Measurements from ENCODE around the gene POP7.

DNA sequence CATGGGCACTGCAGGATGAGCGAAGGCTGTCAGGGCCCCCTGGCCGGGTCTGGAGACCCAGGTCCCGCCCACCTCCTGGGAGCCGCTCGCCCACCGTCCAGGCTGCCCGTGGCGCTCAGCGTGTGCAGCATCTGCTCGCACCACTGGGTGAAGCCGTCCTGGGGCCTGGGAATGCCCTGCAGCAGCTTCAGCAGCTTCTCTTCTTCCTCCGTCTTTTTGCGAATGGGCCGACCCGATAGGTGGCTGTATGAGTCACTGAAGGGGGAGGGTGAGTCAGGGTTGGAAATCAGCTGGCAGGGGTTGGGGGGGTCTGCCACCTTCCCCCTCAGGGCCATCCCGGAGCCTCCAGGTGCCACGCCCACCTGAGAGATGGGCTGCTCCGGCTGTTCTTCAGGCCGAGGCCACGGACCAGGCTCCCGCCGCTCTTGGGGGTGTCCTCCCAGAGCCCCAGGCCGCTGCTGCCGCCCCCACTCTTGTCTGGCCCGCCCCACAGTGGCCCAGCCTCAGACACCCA lies 23.6 kb upstream of the POP7 start:
- TF ChIP-seq, protein P1, sequence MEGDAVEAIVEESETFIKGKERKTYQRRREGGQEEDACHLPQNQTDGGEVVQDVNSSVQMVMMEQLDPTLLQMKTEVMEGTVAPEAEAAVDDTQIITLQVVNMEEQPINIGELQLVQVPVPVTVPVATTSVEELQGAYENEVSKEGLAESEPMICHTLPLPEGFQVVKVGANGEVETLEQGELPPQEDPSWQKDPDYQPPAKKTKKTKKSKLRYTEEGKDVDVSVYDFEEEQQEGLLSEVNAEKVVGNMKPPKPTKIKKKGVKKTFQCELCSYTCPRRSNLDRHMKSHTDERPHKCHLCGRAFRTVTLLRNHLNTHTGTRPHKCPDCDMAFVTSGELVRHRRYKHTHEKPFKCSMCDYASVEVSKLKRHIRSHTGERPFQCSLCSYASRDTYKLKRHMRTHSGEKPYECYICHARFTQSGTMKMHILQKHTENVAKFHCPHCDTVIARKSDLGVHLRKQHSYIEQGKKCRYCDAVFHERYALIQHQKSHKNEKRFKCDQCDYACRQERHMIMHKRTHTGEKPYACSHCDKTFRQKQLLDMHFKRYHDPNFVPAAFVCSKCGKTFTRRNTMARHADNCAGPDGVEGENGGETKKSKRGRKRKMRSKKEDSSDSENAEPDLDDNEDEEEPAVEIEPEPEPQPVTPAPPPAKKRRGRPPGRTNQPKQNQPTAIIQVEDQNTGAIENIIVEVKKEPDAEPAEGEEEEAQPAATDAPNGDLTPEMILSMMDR (IDR thresholded peaks at IDR 0.05; ENCODE audit: insufficient read depth, low read length, poor library complexity, severe bottlenecking), result no peak
- TF ChIP-seq EZH2phosphoT487 (conservative IDR thresholded peaks at IDR 0.05; ENCODE audit: low read length), result no peak
